GM18520 (cell line): ENCODE results near the gene NRDC.

Experiments used
- ATAC-seq: cut with Tn5 transposase; IDR thresholded peaks from one replicate; pipeline ENCODE4 v1.9.1; 2021; ENCODE audit not compliant: unreplicated experiment

NRDC gene

DNA sequence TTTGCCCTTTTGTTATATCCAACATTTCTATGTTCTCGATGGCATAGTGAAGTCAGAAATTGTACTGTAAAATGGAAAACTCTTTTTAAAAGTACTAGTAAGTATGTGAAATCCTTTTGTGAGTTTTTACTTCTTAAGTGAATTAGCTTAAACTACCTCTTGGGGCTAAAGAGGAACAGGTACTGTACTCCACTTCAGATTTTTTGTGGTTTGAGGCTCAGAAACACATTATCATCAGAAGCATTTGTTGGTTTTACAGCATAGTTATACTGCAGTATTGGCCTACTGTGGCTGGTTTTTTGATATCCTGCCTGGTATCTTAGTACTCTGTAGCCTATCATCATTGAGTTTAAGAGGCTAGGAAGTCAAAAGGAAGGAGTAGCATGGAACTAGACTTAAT is 117.2 kb downstream of the NRDC start:
- no peak for ATAC-seq

DNA sequence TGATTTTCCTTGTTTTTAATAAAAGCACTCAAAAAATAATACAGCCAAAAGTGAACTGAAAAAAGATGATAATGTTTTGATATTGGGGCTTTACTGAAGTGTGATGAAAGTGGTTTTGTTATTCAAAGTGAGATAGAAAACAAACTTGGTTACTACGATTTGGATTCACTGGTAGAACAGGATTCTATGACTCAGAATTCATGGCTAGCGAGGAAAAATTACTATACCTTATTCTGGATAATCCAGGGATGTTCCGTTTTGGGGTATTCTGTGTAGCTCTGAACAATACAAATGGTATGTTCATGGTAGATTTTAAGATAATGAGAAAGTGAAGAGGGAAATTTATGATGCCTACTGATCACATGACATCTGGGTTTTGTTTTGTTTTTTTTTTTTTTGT is 117.7 kb downstream of the NRDC start:
- ATAC-seq = no peak

DNA sequence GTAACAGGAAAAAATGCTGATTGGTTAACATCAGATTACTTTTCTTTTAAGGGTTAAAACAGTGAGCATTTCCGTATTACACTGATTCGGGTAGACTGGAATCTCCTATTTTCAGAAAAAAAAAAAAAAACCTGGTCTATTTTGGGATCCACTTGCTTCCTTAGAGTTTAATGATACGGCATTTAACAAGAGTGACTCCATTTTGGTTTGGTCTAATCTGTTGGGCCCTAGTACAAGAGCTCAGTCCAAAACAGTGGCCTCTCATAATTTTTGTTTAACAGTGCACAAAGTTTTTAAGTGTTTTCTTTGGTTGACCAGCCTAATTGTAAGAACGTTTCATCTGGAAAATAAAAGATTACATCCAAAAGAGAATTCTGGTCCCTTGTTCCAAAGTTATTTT is 120.2 kb downstream of the NRDC start:
- no peak for ATAC-seq

DNA sequence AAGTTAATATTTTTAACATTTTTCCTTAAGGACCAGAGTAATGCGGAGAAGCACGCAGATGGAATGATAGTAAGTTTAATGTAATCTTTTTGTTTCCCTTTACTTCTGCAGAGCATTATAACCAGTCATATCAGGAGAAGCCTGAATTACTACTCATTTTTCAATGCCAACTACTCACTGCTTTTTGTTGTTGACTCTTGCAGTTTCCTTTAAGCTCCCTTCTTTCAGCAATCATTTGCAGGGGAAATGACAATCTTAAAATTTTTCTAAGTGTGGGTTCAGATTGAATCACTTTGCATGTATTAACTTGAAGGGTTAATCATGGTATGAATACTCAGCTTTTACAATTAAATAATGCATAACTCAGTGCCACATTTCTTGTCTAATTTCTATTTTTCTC is 122.2 kb downstream of the NRDC start:
- no peak for ATAC-seq

DNA sequence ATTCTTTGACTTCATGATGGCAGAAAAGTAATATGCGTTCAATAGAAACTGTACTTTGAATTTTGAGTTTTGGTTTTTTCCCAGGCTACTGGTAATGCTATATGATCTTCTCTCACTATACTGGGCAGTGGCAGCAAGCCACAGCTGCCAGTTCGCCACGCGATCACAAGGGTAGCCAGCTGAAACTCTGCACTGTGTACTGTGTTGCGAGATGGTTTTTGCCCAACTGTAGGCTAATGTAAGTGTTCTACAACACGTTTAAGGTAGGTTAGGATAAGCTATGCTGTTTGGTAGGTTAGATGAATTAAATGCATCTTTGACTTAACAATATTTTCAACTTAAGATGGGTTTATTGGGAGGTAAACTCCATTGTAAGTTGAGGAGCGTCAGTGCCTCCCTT is 123.1 kb downstream of the NRDC start:
- no peak for ATAC-seq

DNA sequence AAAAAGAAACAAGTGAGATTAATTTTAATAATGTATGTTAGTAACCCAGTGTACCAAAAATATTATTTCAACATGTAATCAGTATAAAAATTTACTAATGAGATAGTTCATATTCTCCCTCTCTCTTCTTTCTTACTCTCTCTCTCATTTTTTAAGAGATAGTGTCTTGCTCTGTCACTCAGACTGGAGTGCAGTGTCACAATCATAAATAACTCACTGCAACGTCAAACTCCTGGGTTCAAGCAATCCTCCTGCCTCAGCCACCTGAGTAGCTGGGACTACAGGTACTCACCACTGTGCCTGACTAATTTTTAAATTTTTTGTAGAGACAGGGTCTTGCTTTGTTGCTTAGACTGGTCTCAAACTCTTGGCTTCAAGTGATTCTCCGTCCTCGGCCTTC is 123.9 kb downstream of the NRDC start:
- ATAC-seq = no peak

DNA sequence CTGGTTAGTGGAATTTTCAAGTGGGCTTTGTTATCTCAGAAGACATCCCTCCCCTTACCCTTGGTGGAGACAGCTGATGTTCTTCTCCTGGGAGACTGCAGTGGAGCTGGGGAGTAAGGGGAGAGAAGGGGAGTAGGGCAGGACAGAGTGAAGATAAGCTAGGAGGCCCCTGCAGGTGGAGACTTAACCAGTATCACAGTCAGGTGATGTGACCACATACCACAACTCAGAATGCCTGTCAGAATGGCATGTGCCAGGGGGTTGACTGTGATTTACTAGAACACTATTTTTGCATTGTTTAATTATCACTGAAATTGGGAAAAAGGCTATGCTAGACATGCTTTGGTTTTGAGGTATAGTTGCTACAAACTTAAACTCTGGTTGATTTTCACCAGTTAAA is 124.6 kb downstream of the NRDC start:
- no peak for ATAC-seq

DNA sequence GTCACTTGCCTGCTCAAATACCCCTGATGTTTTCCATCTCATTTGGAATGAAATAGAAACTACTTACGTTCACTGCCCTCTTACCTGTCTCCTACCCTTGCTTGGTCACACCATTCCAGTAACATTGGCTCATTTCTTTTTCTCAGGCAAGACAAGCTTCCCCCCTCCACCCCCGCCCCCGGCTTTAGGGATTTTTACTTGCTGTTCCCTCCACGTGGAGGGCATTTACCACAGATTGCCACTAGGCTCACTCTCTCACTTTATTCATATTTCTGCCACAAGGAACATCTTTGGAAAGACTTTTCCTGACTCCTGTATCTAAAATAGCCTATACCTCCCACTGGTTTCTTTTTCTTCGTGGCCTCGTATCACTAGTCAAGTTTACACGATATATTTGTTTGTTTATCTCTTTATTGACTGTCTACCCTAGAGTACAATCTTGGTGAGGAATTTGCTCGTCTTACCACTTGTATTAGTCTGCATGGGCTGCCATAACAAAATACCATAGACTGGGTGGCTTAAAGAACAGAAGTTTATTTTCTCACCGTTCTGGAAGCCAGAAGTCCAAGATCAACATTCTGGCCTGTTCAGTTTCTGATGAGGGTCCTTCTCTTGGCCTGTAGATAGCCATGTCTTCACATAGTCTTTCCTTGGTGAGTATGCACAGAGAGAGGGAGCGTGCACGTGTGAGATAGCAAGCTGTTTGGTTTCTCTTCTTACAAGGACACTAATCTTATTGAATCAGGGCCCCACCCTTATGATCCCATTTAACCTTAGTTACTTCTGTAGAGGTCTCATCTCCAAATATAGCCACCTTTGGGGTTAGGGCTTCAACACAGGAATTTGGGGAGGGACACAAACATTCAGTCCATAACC is 126.2 kb downstream of the NRDC start:
- ATAC-seq = no peak

DNA sequence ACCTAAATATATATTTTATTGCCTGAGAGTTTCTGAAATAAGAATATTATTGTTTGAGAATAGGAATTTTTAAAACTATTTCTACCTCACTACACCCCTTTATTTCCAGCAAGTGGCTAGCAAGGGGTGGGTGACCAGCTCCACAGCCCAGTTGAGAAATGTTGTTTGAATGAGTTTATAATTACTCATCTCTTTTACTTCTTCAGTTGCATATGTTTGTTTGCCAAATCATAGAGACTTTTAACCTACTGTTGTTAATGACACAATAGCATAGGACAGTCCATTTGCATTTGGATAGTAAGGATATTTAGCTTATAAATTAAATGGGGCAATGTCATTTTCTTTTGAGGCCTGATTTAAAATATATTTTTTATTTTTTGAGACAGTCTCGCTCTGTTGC is 127.8 kb downstream of the NRDC start:
- no peak for ATAC-seq

DNA sequence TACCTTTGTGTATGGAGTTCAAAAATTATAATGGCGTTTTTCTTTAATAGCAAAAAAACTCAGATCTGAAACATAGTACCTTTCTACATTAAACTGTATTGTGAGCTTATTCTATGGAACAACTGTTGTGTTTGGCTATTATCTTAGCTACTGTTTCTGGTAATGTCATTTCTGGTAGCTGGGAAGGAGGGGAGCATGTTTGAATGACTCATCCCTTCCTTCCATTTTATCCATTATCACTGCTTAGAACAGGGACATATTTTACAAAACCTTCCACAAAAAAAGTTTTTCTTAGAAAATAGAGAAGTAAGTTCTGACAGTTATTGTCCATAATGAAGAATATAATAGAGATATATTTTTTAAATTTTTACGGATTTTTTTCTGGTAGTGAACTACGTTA is 128.3 kb downstream of the NRDC start:
- no peak for ATAC-seq

DNA sequence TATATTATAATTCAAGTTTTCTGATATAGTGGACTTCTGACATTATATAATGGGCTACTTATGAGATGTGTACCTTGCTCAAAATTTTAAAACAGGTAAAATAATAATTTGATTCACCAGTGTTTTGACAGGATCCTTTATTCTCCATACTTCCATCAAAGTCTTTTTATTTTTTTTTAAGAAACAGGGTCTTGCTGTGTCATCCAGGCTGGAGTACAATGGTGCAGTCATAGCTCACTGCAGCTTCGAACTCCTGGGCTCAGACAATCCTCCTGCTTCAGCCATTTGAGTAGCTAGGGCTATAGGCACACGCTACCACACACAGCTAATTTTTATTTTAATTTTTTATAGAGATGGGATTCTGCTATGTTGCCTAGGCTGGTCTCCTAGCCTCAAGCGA is 129.4 kb downstream of the NRDC start:
- no peak for ATAC-seq

DNA sequence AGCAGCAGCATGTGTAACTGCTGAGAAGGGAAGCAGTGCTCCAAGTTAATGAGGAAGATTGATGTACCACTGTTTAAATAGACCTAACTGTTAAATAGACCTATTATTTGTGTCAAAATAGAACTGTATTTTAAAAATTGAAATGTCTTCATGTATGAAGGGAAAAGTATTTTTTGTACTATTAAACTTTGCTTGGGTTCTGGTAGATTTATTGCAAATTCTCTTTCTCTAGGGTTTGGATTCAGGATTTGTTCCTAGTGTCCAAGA is 133.3 kb downstream of the NRDC start:
- ATAC-seq = no peak

DNA sequence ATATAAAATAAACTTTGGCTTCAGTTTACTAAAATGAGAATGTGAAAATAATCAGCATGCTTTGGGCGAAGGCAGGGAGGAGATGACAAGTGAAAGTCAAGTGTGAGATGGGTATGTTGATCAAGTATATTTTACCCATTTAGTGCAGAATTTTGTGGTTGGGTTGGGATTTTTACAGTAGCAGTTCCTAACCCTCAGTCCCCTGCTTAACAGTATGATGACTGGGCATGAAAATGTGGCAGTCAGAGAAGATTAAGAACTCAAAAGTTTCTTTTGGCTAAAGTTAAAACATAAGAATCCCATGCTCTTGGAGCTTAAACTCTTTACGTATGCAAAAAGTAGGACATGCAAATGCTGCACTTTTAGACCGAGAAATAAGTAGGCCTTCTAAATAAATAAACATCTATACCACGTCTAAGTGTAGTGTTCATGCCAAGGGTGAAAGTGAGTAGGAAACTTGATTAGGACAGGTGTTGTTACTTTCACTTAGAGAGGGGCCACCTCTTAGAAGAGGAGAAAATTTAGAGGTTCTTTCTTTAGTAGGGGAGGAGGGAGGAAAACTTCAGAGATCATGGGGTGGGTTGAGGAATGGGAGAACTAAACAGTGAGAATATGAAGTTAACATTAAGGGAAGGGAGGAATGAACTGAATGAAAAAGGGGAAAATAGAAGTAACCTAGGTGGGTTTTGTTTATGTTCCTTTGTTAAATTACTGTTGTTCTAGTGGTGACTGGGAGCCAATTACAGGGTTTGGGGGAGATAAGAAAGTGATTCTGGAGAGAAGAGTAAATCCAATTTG is 133.8 kb downstream of the NRDC start:
- ATAC-seq = no peak

DNA sequence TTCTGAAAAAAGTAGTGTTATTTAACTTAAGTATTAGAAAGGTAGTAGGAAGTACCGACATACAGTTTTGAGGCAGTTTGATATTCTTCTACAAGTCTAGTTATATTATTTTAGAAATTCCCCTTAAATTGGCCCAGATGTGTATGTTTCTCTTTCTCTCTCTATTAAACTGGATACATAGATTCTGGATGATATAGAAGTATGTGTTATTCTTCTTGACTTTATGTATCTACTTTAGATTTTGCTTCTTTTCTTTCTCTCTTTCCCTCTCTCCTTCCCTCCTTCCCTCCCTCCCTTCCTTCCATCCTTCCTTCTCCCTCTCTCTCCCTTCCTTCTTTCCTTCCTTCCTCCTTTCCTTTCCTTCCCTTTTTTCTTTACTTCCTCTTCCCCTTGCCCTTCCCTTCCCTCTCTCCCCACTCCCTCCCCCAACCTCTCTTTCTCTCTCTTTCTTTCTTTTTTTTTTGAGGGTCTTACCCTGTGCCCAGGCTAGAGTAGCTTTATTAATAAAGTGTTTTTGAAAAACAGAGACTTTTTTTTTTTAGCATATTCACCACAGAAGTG is 137.3 kb downstream of the NRDC start:
- no peak for ATAC-seq

DNA sequence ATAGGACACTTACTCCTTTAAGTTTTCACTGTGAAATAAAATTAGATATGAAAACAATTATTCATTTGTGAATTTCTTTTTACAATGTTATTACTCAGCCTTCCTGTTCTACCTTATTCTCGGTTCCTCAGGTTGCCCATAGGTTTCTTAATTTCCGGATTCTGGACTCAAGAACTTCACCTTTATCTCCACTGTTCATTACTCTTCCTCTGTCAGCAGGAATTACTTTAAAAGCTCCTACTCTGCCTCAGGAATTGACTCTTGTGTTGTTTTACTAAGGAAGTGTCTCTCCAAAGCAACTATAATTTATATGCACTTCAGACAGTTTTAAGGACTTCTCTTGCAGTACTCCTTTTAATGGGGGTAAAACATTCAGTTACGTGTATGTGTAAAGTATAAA is 137.9 kb downstream of the NRDC start:
- ATAC-seq = no peak
